SH-SY5Y (cell line): ENCODE results near the gene TSR3.

ENCODE experiments used
- GATA2 ChIP-seq: IDR thresholded peaks from 2 replicates; pipeline ENCODE4 v1.6.1; 2011; ENCODE audit warnings: mild to moderate bottlenecking, low read depth, low read length
- GATA3 ChIP-seq: IDR thresholded peaks from 2 replicates; pipeline ENCODE4 v1.6.1; 2011; ENCODE audit warnings: low read depth, mild to moderate bottlenecking, low read length, moderate library complexity

TSR3 gene

DNA sequence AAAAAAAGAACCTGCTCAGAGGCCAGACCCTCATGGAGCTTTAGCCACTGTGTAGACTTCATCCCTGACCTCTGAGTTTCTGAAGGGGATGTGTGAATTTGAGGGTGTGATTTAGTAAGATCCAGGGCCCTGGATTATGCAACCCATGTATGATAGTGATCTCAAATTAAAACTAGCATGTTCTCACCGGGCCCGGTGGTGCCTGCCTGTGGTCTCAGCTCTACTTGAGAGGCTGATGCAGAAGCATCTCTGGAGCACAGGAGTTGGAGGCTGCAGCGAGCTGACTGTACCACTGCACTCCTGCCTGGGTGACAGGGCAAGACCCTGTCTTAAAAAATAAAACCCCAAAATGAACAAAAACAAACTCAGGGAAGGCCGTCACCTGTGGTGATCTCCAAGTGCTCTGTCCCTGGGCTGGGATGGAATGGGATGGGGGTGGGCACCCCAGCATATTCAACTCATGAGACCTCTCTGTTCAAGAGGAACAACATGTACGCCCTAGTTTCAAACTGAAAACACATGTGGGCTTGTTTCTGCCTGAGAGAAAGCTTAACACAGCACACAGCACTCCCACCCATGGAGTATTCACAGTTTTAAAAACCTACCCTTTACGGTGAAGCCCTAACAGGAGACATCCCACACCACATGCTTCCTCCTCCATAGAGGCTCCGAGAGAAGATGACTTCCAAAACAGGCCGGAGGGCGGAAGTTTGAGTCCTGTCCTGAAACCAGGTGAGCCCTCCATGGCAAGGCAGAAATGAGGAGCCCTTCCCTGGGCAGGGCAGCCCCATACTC is 30.1 kb upstream of the TSR3 start:
- no peak for TF ChIP-seq GATA2
- TF ChIP-seq GATA3: no peak

DNA sequence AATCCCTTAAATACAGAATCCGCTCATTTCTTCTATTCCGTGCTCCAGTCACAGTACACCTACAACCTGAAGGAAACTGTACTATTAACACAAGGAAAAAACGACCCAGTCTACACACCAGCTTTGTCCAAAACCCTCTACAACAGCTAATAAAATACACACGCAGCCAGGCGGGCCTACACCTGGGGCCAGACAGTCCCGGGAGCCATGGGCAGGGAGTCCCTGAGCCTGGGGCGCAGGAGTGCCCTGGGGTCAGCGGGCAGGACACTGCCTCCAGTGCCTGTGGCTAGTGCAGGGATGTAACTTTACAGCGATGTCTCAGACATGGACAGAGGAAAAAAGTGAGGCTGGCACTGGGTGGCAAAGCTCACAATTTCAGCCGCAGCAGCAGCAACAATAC is 28.5 kb upstream of the TSR3 start:
- TF ChIP-seq GATA2 (no peak), GATA3 (no peak)

DNA sequence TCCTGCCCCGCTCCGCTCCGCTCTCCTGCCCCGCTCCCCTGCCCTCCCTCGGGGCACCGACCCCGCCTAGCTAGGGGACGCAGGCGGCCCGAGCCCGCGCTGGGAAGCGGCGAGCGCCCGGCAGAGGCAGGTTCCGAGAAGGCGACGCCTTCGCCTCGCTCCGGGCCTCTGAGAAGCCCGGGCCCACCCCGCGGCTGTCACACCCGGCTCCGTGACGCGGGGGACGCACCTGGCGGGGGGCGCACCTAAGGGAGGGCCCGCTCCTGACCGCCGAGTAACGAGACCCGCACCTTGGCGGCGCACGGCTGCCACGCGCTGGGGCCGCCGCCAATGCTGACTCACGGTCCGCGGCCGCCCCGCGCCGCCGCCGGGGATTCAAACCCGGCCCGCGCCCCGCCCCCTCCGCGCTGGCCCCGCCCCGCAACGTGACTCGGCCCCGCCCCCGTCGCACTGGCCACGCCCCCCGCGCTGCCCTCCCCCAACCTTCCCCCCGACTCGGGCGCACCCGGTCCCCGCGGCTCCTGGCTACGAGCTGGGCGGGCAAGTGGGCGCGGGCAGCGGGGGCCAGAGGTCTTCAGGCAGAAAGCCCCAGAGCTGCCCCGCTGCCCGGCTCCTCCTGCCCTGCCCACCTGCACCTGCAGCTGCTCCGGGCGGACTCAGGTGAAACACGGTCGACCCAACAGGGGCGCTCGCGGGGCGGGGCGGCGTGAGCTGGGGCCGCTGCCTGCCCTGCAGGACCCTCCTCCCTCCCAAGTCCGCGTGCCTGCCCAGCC is 27.8 kb upstream of the TSR3 start:
- TF ChIP-seq GATA2: no peak
- TF ChIP-seq GATA3: no peak

DNA sequence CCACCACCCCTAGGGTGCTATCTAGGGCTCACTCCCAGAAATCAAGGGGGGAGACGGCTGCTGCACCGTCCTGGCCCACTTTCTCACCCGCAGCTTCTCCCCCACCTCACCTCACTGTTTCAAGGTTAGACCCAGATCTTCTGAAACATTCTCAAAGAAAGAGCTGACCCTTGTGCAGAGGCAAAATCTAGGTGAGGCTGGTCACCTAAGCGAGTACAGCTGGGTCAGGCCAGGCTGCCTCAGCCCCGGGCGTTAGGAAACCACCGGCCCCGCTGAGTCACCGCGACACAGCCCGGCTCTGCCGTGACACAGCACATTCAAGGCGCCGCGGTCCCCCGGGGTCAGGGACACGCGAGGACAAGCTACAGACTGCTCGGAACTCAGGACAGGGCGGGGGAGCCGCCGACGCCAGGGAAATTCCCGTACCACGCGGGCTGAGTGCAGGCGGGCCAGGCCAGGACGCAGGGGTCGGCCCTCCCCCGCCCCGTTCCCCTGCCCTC is 27.2 kb upstream of the TSR3 start:
- TF ChIP-seq GATA3: no peak

DNA sequence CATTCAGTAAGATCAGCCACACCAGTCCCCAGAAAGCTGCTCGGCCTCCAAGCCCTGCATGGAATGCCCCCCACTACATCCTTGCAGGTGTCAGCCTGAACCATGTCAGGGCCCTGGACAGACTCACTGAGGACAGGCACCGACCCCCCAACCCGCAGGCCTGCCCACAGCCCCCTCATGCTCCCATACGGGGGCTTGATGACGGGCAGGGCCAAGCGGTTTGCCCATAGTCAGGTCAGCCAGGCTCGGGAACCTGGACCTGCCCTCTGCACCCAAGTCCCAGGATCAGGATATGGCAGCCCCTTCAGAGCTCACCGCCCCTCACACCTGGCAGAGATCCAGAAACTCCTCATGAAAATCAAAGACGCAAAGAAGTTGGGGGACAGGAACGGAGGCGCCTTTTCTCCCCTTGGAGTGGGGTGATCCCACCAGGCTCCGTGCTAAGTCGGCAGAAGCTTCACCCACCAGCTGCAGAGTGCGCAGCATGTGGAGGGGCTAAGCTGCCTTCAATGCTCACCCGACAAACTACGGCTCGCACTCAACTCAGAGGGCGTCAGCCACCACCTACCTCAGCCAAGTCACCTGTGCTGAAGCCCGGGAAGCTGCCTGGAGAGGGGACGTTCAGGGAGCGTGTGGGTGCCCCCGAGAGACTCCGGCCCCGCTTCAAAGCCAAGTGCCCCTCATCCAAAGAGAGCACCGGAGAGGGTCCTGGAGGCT is 26.6 kb upstream of the TSR3 start:
- TF ChIP-seq GATA3 (no peak), GATA2 (no peak)

GRCh38 chr16:1377406-1378010 is 25.8 kb upstream of the TSR3 start:
- TF ChIP-seq GATA2 (no peak), GATA3 (no peak)

DNA sequence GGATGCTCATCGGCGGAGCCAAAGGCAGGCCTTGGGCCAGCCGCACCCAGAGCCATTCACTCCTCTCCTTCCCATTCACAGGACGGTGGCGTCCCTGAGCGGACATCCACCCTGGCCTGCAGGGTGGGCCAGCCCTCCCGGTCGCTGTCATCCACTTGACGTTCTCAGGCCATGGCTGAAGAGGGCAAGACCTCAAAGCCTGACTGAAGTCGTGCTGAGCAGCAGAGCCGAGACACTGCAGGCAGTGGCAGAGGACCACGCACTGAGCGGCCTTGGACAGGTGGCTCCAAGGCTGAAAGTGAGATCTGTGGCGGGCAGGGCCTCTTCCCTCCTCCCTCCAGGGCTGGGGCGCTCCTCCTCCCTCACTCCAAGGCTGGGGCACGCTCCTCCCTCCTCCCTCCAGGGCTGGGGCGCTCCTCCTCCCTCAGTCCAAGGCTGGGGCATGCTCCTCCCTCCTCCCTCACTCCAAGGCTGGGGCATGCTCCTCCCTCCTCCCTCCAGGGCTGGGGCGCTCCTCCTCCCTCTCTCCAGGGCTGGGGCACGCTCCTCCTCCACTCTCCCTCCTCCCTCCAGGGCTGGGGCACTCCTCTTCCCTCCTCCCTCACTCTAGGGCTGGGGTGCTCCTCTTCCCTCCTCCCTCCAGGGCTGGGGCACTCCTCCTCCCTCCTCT is 24.2 kb upstream of the TSR3 start:
- no peak for TF ChIP-seq GATA2

- TF ChIP-seq GATA3 (no peak), GATA2 (no peak)
These were observed 23.6 kb upstream of the TSR3 start for GRCh38 chr16:1375298-1375640.

GRCh38 chr16:1374418-1375297 is 23.0 kb upstream of the TSR3 start:
- TF ChIP-seq GATA3: no peak
- no peak for TF ChIP-seq GATA2

GRCh38 chr16:1372292-1372950 is 20.7 kb upstream of the TSR3 start:
- TF ChIP-seq GATA3 (no peak), GATA2 (no peak)

DNA sequence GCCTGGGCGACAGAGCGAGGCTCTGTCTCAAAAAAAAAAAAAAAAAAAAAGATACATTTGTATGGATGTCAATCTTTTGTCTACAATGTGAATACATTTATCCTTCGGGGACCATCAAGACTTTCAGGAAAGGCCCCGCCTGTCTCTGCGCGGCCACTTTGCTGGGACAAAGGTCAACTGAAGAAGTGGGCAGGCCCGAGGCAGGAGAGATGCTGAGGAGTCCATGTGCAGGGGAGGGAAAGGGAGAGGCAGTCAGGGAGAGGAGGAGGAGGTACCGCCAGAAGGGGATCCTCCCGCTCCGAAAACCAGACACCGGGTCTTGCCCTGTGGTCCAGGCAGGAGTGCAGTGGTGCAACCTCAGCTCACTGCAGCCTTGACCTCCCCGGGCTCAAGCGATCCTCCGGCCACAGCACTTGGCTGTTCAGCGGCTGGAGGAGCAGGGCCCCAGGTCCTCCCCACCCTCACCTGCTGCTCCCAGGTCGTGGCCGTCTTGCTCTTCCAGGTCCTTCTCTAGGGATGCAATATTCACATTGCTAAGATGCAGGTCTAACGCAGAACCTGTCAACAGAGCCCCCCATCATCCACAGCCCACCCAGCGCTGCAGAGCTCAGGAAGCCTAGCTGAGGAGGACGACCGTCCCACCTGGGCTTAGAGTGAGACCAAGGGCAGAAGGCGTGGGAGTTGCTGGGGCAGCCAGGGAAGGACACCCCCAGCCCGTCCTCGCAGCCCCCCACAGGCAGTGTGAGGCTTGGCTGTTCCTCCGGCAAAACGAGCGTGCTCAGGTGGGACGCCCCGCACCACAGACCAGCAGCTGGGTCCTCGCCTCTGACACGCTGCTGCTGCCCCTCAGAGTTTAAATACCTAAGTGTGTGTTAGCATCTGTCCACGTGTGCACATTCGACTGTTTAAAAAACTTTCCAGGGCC is 19.6 kb upstream of the TSR3 start:
- TF ChIP-seq GATA2: no peak
- TF ChIP-seq GATA3: no peak
